Suprapubic skin (tissue), 4 donors: Measurements from ENCODE around the gene PLOD3. TPM values are rescaled to one million over a fixed set of nuclear protein-coding genes. Genes with fewer than 3 reads are reported as not detected.

Source experiments
- DNase-seq, 2 donors: peaks; one replicate each; pipeline ENCODE4 v3.0.0-alpha.2; 2019; ENCODE audit warnings: low spot score in 2 of 2
- H3K27ac ChIP-seq: fragments of 200-600 bp; sonication (generic); one replicate; pipeline ENCODE4 v1.5.1; 2019
- H3K27me3 ChIP-seq: fragments of 200-600 bp; sonication (generic); one replicate; pipeline ENCODE4 v1.5.1; 2019
- H3K36me3 ChIP-seq: fragments of 200-600 bp; sonication (generic); one replicate; pipeline ENCODE4 v1.5.1; 2019
- H3K4me1 ChIP-seq: fragments of 200-600 bp; sonication (generic); one replicate; pipeline ENCODE4 v1.5.1; 2019
- H3K4me3 ChIP-seq: fragments of 200-600 bp; sonication (generic); one replicate; pipeline ENCODE4 v1.5.1; 2019; ENCODE audit warnings: mild to moderate bottlenecking
- H3K9me3 ChIP-seq: fragments of 200-600 bp; sonication (generic); one replicate; pipeline ENCODE4 v1.5.1; 2019
- EP300 ChIP-seq: sonication (generic); formaldehyde crosslinking; IDR thresholded peaks from one replicate; pipeline ENCODE4 v1.6.1; 2017; ENCODE audit warnings: antibody characterized with exemption
- POLR2A ChIP-seq, 2 donors: fragments of 450-650 bp; IDR thresholded peaks; one replicate each; pipeline ENCODE4 v1.6.1; 2017; ENCODE audit warnings: antibody characterized with exemption in 2 of 2, mild to moderate bottlenecking in 2 of 2, moderate library complexity in 2 of 2
- POLR2AphosphoS5 ChIP-seq, 3 donors: sonication (generic); formaldehyde crosslinking; IDR thresholded peaks; one replicate each; pipeline ENCODE4 v1.6.1; 2017; ENCODE audit warnings: antibody characterized with exemption in 3 of 3
- WGBS: methylation state at CpG from one replicate; pipeline ENCODE4 v1.1.5; 2018; 5-methylcytosine and 5-hydroxymethylcytosine counted together
- total RNA-seq, 4 donors: library from RNA; depleted of rRNA; stranded (reverse); fragments of >200 nt; gene quantifications; one replicate each; pipeline ENCODE4 v1.1.0, GENCODE V29; 2016
- TF ChIP-seq, protein P1 (sequence below), 2 donors: fragments of 200-600 bp in 1 of 2; fragments of 450-650 bp in 1 of 2; sonication (generic) in 1 of 2; IDR thresholded peaks; one replicate each; pipeline ENCODE4 v1.5.1; 2016 to 2019; ENCODE audit warnings: antibody characterized with exemption in 2 of 2, mild to moderate bottlenecking in 1 of 2, moderate library complexity in 1 of 2

The PLOD3 gene
- total RNA-seq, 4 donors from 2014 or later: 15.7 to 30.4 (median 22.7) TPM

DNA sequence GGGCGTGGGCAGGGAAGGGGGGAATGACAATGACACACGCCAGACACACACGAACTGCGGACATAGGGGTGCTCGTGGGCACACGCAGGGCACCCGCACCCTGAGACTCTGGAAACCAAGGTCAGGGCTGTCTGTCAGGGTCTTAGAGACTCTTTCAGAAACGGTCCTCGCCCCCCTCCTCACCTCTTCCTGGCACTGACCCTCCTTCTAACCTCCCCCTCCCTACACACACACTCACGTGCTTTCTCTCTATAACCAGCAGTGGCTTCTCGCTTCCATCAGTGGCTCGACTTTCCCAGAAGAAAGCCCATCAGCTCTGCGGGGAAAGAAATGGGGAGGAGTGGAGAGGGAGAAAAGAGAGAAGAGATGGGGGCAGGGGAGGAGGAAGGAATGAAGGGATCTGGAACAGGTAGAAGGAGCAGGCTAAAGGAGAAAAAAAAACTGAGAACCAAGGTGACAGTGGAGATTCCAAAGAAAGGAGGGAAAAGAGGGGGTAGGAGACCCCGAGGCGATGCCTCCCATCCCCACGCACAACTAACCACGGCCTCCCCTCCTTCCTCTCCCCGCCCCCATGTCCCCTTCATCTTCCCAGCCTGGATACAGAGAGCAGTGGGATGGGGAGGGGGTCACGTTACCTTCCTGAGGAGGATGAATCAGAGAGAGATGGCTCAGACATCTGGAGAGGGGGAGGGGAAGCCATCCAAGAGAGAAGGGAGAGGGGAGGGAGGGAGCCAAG is 50.3 kb downstream of the PLOD3 start:
- no peak overlapping the region for H3K27ac ChIP-seq
- no peaks in the 10 kb centered on the region for H3K9me3 ChIP-seq
- under 1% methylated on average over 19 of the region's 19 CpGs for WGBS
- peaks cover 100% of the 10 kb centered on the region for H3K27me3 ChIP-seq
- peaks cover 72% of the 10 kb centered on the region for H3K4me1 ChIP-seq
- no peaks in the 10 kb centered on the region for H3K36me3 ChIP-seq
- TF ChIP-seq, protein P1, sequence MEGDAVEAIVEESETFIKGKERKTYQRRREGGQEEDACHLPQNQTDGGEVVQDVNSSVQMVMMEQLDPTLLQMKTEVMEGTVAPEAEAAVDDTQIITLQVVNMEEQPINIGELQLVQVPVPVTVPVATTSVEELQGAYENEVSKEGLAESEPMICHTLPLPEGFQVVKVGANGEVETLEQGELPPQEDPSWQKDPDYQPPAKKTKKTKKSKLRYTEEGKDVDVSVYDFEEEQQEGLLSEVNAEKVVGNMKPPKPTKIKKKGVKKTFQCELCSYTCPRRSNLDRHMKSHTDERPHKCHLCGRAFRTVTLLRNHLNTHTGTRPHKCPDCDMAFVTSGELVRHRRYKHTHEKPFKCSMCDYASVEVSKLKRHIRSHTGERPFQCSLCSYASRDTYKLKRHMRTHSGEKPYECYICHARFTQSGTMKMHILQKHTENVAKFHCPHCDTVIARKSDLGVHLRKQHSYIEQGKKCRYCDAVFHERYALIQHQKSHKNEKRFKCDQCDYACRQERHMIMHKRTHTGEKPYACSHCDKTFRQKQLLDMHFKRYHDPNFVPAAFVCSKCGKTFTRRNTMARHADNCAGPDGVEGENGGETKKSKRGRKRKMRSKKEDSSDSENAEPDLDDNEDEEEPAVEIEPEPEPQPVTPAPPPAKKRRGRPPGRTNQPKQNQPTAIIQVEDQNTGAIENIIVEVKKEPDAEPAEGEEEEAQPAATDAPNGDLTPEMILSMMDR (IDR thresholded peaks at IDR 0.05): no peak
- no peak for DNase-seq
- no peak overlapping the region for H3K4me3 ChIP-seq

DNA sequence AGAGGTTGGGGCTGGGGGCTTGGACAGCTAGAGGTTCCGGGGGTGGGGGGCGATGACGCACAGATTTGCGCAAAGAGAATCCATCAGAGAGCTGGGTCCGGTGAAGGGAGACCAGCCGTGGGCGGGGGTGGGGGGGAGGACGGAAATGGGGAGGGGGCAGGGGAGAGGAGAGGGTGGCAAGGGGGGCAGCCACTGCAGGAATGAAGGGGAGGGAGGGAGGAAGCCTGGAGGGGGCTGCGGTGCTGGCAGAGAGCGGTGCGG is 50.8 kb downstream of the PLOD3 start:
- Histone ChIP-seq H3K4me1 (peaks cover 68% of the 10 kb centered on the region), H3K27me3 (peaks cover 98% of the 10 kb centered on the region)
- no peak for DNase-seq

DNA sequence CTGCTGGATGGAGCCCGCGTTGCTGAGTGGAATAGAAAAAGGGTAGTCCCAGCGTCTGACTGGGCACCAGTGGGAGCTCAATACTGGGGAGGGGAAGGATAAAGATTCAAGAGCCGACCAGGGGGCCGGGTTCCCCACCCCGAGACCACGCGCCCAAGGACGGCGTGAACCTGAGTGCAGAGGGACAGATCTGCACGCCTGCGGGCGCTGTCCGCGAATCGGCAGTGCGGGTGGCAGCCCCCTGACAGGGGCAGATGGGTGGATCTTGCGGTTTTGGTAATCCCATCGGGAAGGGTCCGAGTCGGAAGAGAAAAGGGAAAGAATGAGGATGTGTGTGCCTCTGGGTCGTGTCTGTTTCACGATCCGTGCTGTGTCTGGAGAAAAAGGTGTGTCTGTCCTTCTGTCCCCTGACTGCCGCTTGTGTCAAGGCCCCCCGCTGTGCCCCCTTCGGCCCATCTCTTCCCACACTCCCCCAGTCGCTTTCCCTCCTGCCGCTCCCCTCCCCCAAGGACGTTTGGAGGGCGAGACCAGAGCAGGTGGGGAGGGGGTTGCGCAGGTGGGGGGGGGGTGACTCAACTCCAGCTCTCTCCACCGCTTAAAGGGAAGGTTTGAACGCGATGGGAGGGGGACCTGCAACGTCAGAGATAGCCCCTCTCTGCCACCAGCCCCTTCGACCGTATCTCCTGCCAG is 51.3 kb downstream of the PLOD3 start:
- Histone ChIP-seq H3K27ac (no peak overlapping the region), H3K9me3 (no peaks in the 10 kb centered on the region), H3K4me1 (peaks cover 63% of the 10 kb centered on the region), H3K36me3 (no peaks in the 10 kb centered on the region), H3K27me3 (peaks cover 93% of the 10 kb centered on the region), H3K4me3 (no peak overlapping the region)
- no peak for TF ChIP-seq POLR2A (IDR thresholded peaks at IDR 0.05)
- no peak for TF ChIP-seq EP300
- TF ChIP-seq, protein P1 (IDR thresholded peaks at IDR 0.05): no peak
- TF ChIP-seq POLR2AphosphoS5 (IDR thresholded peaks at IDR 0.05): no peak
- no peak for DNase-seq
- under 1% methylated on average over 24 of the region's 38 CpGs for WGBS

More for the DNA sequence above, 50.8 kb downstream of the PLOD3 start:
- TF ChIP-seq, protein P1 (IDR thresholded peaks at IDR 0.05): no peak
- no peak for TF ChIP-seq POLR2A (IDR thresholded peaks at IDR 0.05)
- no peak for TF ChIP-seq EP300
- no peak for TF ChIP-seq POLR2AphosphoS5 (IDR thresholded peaks at IDR 0.05)
- Histone ChIP-seq H3K9me3 (no peaks in the 10 kb centered on the region), H3K27ac (no peak overlapping the region), H3K36me3 (no peaks in the 10 kb centered on the region), H3K4me3 (no peak overlapping the region)
- WGBS: 3% methylated on average over 8 of the region's 11 CpGs

DNA sequence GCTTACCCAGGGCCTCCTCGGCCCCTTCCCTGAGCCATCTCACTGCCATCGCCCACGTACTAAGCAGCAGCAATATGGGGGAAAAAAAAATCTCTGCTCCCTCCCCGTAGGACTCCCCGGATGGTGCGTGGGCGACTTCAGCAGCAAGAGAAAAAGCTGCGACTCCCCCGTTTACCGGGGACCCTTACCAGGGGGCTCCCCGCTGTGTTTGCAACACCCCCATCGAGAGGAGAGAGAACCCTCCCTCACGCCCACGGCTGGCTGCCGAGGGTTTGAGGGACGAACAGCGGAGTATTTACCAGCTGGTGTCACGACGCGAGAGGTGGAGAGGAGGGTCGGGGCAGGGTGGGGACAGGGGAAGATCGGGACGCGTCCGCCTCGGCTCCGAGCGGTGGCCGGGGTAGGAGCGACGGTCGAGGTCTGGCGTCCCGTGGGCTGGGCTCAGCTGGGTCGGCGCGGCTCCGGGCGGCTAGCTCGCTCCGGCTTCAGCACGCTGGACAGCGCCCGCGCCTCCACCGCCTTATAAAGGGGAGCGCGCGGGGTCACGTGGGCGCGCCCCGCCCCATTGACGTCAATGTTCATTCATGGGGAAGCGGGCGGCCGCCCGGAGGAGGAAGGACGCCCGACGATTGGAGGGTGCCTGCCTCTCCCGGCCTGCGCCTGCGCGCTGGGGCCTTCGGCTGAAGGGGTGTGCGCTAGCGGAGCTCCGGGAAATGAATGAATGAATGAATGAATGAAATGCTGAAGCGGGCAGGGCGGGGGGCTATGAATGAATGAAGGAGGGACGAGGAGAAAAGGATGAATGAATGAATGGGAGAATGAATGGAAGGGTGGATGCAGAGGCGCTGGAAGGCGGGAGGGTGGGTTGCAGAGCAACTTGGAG is 52.1 kb downstream of the PLOD3 start, which contains the start of gene VGF:
Gene VGF (minus strand): TSS at position 495 of the 883 bp plus-strand sequence. CDS start 726 bp downstream, outside the sequence.
- Histone ChIP-seq H3K27ac (no peak within 1 kb of the TSS), H3K27me3 (peaks cover 85% of the 10 kb centered on the region), H3K4me3 (peak within 1 kb of the TSS; percentile 47), H3K4me1 (peaks cover 56% of the 10 kb centered on the region), H3K9me3 (no peaks in the 10 kb centered on the region), H3K36me3 (peaks cover 6% of the 10 kb centered on the region)
- 5% methylated on average over 24 of the region's 74 CpGs for WGBS
- peak; percentile 89 to 92 for DNase-seq
- TF ChIP-seq POLR2AphosphoS5 (IDR thresholded peaks at IDR 0.05): peak in 2 of 3 donors; percentile 68 to 73
- no peak for TF ChIP-seq EP300
- TF ChIP-seq, protein P1 (IDR thresholded peaks at IDR 0.05): no peak
- TF ChIP-seq POLR2A (IDR thresholded peaks at IDR 0.05): no peak
